ENCODE results near the gene ITGA5. TPM values are rescaled to one million over a fixed set of nuclear protein-coding genes. Genes with fewer than 3 reads are reported as not detected.

ITGA5 gene
- total and polyA plus RNA-seq, 10 donors = 7.0 to 44.9 (median 28.2) TPM

- Histone ChIP-seq H3K9me3 (no peaks in the 10 kb centered on the region), H3K27ac (peak overlapping the region in 3 of 8 donors; percentile 16 to 21 (median 21)), H3K27me3 (replicated peaks in 1 of 7) (no peaks in the 10 kb centered on the region), H3K4me1 (peaks cover 0 to 70% (median 38%) of the 10 kb centered on the region in 6 donors), H3K4me3 (no peak overlapping the region), H3K36me3 (peaks cover 0 to 37% (median 0%) of the 10 kb centered on the region in 6 donors)
- 52 to 62% (median 56%) methylated on average over 8 of the region's 8 CpGs for WGBS, 5 donors
- TF ChIP-seq CTCF (IDR thresholded peaks at IDR 0.05 in 8 of 11, conservative IDR thresholded peaks at IDR 0.05 in 3 of 11) = no peak
- no peak for TF ChIP-seq POLR2A (IDR thresholded peaks at IDR 0.05)
- no peak for TF ChIP-seq POLR2AphosphoS5 (IDR thresholded peaks at IDR 0.05)
- intact Hi-C loops (cut with DNase I; ENCODE audit: low total_unique reads) = no loop called here
- no peak for DNase-seq
These were observed 46.8 kb downstream of the ITGA5 start for GRCh38 chr12:54372113-54372806.

DNA sequence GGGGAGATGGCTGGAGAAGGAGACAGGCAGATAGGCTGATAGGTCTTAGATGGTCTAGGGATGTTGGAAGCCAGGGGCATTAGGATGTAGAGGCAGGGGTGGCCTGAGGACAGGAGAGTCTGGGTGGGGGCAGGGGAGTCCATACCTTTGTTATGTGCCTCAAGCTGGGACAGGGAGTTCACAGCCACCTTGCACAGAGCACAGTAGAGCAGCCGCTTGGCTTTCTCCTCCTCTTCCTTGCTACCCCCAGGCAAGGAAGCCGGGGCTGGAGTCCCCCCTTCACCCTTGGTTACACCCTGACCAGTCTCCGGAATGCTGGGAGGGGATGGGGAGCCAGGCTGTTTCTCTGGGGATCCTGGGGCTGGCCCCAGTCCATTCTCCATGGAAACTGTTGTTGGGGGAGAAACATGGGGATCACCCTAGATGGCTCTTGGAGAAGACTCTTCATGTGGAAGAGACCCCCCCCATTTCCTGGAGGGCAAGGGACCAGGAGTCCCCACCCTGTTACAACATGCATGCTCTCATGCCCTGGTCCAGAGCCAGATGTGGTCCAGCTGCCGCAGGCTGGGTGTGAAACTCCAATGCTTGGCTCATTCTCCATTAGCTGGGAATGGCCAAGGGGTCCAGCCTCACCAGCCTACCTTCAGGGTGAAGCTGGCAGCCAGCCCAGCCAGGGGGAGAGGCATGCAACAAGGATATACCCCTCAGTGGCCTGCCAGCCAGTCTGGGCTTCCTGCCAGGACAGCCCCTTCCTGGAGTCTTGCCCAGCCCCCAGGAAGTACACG is 47.5 kb downstream of the ITGA5 start:
- peak overlapping the region in 4 of 8 donors; percentile 16 to 22 (median 21) for H3K27ac ChIP-seq
- TF ChIP-seq CTCF (IDR thresholded peaks at IDR 0.05 in 8 of 11, conservative IDR thresholded peaks at IDR 0.05 in 3 of 11) = peak in 1 of 11 experiments; percentile 14
- TF ChIP-seq POLR2A (IDR thresholded peaks at IDR 0.05) = no peak

DNA sequence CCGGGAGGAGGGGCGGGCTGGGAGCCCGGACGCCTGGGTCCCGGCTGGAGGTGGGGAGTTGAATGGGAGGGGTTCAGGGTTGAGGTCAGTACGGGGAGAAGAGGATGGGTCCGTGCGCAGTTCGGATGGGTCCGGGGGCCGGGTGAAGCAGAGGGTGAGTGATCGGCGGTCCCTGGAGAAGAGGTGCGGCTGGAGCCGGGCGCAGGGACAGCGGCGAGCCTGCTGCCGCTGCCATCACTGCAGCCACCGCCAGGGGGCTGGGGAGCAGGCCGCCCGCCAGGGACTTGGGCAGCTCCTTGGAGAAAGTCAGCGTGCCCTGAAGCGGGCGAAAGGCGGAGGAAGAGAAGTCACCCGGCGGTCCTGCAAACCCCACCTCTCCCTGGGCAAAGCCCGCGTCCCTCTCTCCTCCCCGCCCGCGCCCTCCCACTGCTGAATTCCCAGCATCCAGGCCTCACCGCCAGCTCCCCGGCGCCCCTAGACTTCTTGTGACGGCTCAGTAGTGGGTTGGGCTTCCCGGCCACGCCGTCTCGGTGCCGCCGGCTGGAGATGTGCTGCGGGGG is 48.8 kb downstream of the ITGA5 start:
- DNase-seq = peak; percentile 89
- TF ChIP-seq POLR2AphosphoS5 (IDR thresholded peaks at IDR 0.05) = peak in 2 of 3 donors; percentile 52 to 67
- TF ChIP-seq CTCF (IDR thresholded peaks at IDR 0.05 in 8 of 11, conservative IDR thresholded peaks at IDR 0.05 in 3 of 11) = peak; percentile 32 to 88 (median 81)
- TF ChIP-seq POLR2A (IDR thresholded peaks at IDR 0.05) = no peak
- peak overlapping the region in 6 of 8 donors; percentile 11 to 62 (median 30) for H3K4me3 ChIP-seq
- H3K27ac ChIP-seq = peak overlapping the region in 2 of 8 donors; percentile 2 to 10
- no peaks in the 10 kb centered on the region for H3K9me3 ChIP-seq
- H3K27me3 ChIP-seq (replicated peaks in 1 of 7) = no peaks in the 10 kb centered on the region
- intact Hi-C loops (cut with DNase I; ENCODE audit: low total_unique reads) = no loop called here
- WGBS, 5 donors = 40 to 72% (median 66%) methylated on average over 20 to 44 of the region's 44 CpGs
- peaks cover 0 to 67% (median 38%) of the 10 kb centered on the region in 6 donors for H3K4me1 ChIP-seq
- peaks cover 0 to 37% (median 0%) of the 10 kb centered on the region in 6 donors for H3K36me3 ChIP-seq

More for the DNA sequence above, 47.5 kb downstream of the ITGA5 start:
- Histone ChIP-seq H3K9me3 (no peaks in the 10 kb centered on the region), H3K4me3 (no peak overlapping the region), H3K27me3 (replicated peaks in 1 of 7) (no peaks in the 10 kb centered on the region), H3K36me3 (peaks cover 0 to 37% (median 0%) of the 10 kb centered on the region in 6 donors), H3K4me1 (peaks cover 0 to 70% (median 38%) of the 10 kb centered on the region in 6 donors)
- DNase-seq = no peak
- intact Hi-C loops (cut with DNase I; ENCODE audit: low total_unique reads) = no loop called here
- WGBS, 5 donors = 59 to 72% (median 60%) methylated on average over 5 of the region's 5 CpGs

Measured in spleen (tissue), 11 donors.